ENCODE results near the gene CFAP299.

CFAP299 gene

GRCh38 chr4:80387390-80388283 lies 52.1 kb downstream of the CFAP299 start:
- no peak for DNase-seq (ENCODE audit: low spot score)
- FAIRE-seq = no peak

- no peak for FAIRE-seq
- no peak for DNase-seq (ENCODE audit: low spot score)
Observed at GRCh38 chr4:80388284-80388607, 52.7 kb downstream of the CFAP299 start.

- DNase-seq (ENCODE audit: low spot score) (no peak), FAIRE-seq (no peak)
Observed at GRCh38 chr4:80390178-80390577, 54.6 kb downstream of the CFAP299 start.

- FAIRE-seq (no peak), DNase-seq (ENCODE audit: low spot score) (no peak)
Observed at GRCh38 chr4:80393246-80393969, 57.9 kb downstream of the CFAP299 start.

GRCh38 chr4:80393970-80394250 lies 58.4 kb downstream of the CFAP299 start:
- no peak for DNase-seq (ENCODE audit: low spot score)
- no peak for FAIRE-seq

- DNase-seq (ENCODE audit: low spot score) = no peak
- no peak for FAIRE-seq
Observed at GRCh38 chr4:80407246-80407645, 71.7 kb downstream of the CFAP299 start.

GRCh38 chr4:80409809-80410208 lies 74.3 kb downstream of the CFAP299 start:
- DNase-seq (ENCODE audit: low spot score) (no peak), FAIRE-seq (no peak)

GRCh38 chr4:80412322-80412721 lies 76.8 kb downstream of the CFAP299 start:
- no peak for DNase-seq (ENCODE audit: low spot score)
- no peak for FAIRE-seq

- DNase-seq (ENCODE audit: low spot score) (no peak), FAIRE-seq (no peak)
Observed at GRCh38 chr4:80413086-80413485, 77.6 kb downstream of the CFAP299 start.

- no peak for FAIRE-seq
- DNase-seq (ENCODE audit: low spot score) = no peak
Observed at GRCh38 chr4:80417019-80417418, 81.5 kb downstream of the CFAP299 start.

GRCh38 chr4:80419946-80420345 lies 84.4 kb downstream of the CFAP299 start:
- DNase-seq (ENCODE audit: low spot score) (no peak), FAIRE-seq (no peak)

GRCh38 chr4:80420638-80421037 lies 85.1 kb downstream of the CFAP299 start:
- FAIRE-seq (no peak), DNase-seq (ENCODE audit: low spot score) (no peak)

- DNase-seq (ENCODE audit: low spot score) (no peak), FAIRE-seq (no peak)
Observed at GRCh38 chr4:80422727-80423404, 87.3 kb downstream of the CFAP299 start.

GRCh38 chr4:80423553-80424224 lies 88.2 kb downstream of the CFAP299 start:
- FAIRE-seq = no peak
- DNase-seq (ENCODE audit: low spot score) = no peak

- DNase-seq (ENCODE audit: low spot score) = no peak
- FAIRE-seq = no peak
Observed at GRCh38 chr4:80424225-80424581, 88.7 kb downstream of the CFAP299 start.

- FAIRE-seq (no peak), DNase-seq (ENCODE audit: low spot score) (no peak)
Observed at GRCh38 chr4:80425124-80426100, 89.9 kb downstream of the CFAP299 start.

GRCh38 chr4:80431203-80431965 lies 95.9 kb downstream of the CFAP299 start:
- no peak for DNase-seq (ENCODE audit: low spot score)

GRCh38 chr4:80434238-80434637 lies 98.7 kb downstream of the CFAP299 start:
- DNase-seq (ENCODE audit: low spot score) (no peak), FAIRE-seq (no peak)

More at GRCh38 chr4:80431203-80431965, 95.9 kb downstream of the CFAP299 start:
- no peak for FAIRE-seq

- DNase-seq (ENCODE audit: low spot score) (no peak), FAIRE-seq (no peak)
Observed at GRCh38 chr4:80438016-80438415, 102.5 kb downstream of the CFAP299 start.
